ENCODE measurements around the gene NALCN.

DNA sequence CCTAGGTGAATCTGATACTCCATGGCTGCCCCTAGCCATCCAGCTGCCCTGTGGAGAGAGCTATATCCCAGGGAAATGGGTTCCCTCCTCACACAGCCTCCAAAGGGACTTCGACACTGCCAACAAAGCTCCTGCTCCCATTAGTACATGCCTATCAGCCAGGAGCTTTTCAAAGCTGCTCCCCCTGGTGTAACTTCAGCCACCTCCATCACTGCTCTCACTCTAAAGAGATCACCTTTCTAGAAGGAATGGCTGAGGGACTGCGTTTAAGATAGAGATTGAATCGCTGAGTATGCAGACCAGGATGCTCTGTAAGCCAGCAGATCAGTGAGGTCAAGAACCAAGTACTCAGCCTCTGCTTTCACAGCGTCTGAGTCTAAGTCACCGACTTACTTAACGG is 213.7 kb downstream of the NALCN start:
- TF ChIP-seq SP1 (IDR thresholded peaks at IDR 0.05) (no peak), FOXA1 (IDR thresholded peaks at IDR 0.05) (no peak), FOXM1 (IDR thresholded peaks at IDR 0.05; ENCODE audit: borderline replicate concordance) (no peak)

Measured in HEK293T (cell line).